ENCODE results near the gene TRIM66.

TRIM66 gene

GRCh38 chr11:8712506-8712905 is 30.0 kb upstream of the TRIM66 start:
- TF ChIP-seq MAX (IDR thresholded peaks at IDR 0.05; ENCODE audit: low read depth, low read length): no peak
- TF ChIP-seq MYC (IDR thresholded peaks at IDR 0.05; ENCODE audit: low read depth, low read length): no peak
- TF ChIP-seq, protein P1, sequence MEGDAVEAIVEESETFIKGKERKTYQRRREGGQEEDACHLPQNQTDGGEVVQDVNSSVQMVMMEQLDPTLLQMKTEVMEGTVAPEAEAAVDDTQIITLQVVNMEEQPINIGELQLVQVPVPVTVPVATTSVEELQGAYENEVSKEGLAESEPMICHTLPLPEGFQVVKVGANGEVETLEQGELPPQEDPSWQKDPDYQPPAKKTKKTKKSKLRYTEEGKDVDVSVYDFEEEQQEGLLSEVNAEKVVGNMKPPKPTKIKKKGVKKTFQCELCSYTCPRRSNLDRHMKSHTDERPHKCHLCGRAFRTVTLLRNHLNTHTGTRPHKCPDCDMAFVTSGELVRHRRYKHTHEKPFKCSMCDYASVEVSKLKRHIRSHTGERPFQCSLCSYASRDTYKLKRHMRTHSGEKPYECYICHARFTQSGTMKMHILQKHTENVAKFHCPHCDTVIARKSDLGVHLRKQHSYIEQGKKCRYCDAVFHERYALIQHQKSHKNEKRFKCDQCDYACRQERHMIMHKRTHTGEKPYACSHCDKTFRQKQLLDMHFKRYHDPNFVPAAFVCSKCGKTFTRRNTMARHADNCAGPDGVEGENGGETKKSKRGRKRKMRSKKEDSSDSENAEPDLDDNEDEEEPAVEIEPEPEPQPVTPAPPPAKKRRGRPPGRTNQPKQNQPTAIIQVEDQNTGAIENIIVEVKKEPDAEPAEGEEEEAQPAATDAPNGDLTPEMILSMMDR (IDR thresholded peaks at IDR 0.05; ENCODE audit: low read depth, low read length): no peak
- TF ChIP-seq POLR2A (IDR thresholded peaks at IDR 0.05; ENCODE audit: extremely low read depth, insufficient read length): no peak
- no peak overlapping the region for H3K4me3 ChIP-seq (ENCODE audit: low read depth, low read length)
- DNase-seq (ENCODE audit: low read depth): no peak

GRCh38 chr11:8711895-8712442 is 29.5 kb upstream of the TRIM66 start:
- no peak for DNase-seq (ENCODE audit: low read depth)
- TF ChIP-seq POLR2A (IDR thresholded peaks at IDR 0.05; ENCODE audit: extremely low read depth, insufficient read length) (no peak), MAX (IDR thresholded peaks at IDR 0.05; ENCODE audit: low read depth, low read length) (no peak), MYC (IDR thresholded peaks at IDR 0.05; ENCODE audit: low read depth, low read length) (no peak)
- TF ChIP-seq, protein P1 (IDR thresholded peaks at IDR 0.05; ENCODE audit: low read depth, low read length): no peak
- H3K4me3 ChIP-seq (ENCODE audit: low read depth, low read length): no peak overlapping the region

- H3K4me3 ChIP-seq (ENCODE audit: low read depth, low read length): no peak overlapping the region
- DNase-seq (ENCODE audit: low read depth): no peak
- no peak for TF ChIP-seq MAX (IDR thresholded peaks at IDR 0.05; ENCODE audit: low read depth, low read length)
- no peak for TF ChIP-seq MYC (IDR thresholded peaks at IDR 0.05; ENCODE audit: low read depth, low read length)
- TF ChIP-seq, protein P1 (IDR thresholded peaks at IDR 0.05; ENCODE audit: low read depth, low read length): no peak
- no peak for TF ChIP-seq POLR2A (IDR thresholded peaks at IDR 0.05; ENCODE audit: extremely low read depth, insufficient read length)
Observed at GRCh38 chr11:8709777-8710176, 27.3 kb upstream of the TRIM66 start.

- H3K4me3 ChIP-seq (ENCODE audit: low read depth, low read length): no peak overlapping the region
- no peak for TF ChIP-seq MYC (IDR thresholded peaks at IDR 0.05; ENCODE audit: low read depth, low read length)
- TF ChIP-seq POLR2A (IDR thresholded peaks at IDR 0.05; ENCODE audit: extremely low read depth, insufficient read length): no peak
- no peak for TF ChIP-seq MAX (IDR thresholded peaks at IDR 0.05; ENCODE audit: low read depth, low read length)
- TF ChIP-seq, protein P1 (IDR thresholded peaks at IDR 0.05; ENCODE audit: low read depth, low read length): no peak
- DNase-seq (ENCODE audit: low read depth): no peak
Observed at GRCh38 chr11:8709002-8709672, 26.7 kb upstream of the TRIM66 start.

- DNase-seq (ENCODE audit: low read depth): no peak
- TF ChIP-seq MAX (IDR thresholded peaks at IDR 0.05; ENCODE audit: low read depth, low read length): no peak
- TF ChIP-seq, protein P1 (IDR thresholded peaks at IDR 0.05; ENCODE audit: low read depth, low read length): no peak
- no peak for TF ChIP-seq POLR2A (IDR thresholded peaks at IDR 0.05; ENCODE audit: extremely low read depth, insufficient read length)
- TF ChIP-seq MYC (IDR thresholded peaks at IDR 0.05; ENCODE audit: low read depth, low read length): no peak
- no peak overlapping the region for H3K4me3 ChIP-seq (ENCODE audit: low read depth, low read length)
Observed at GRCh38 chr11:8707541-8708191, 25.2 kb upstream of the TRIM66 start.

Data from NB4 (cell line).